Naive thymus-derived CD8-positive, alpha-beta T cell (primary cell): Measurements from ENCODE around the gene CLBA1. TPM values are rescaled to one million over a fixed set of nuclear protein-coding genes. Genes with fewer than 3 reads are reported as not detected.

Experiments
- ATAC-seq, 2 donors: fragments of 150-1000 bp; cut with Tn5 transposase in 1 of 2; sonication (Bioruptor Pico), chemical (Tn5 transposase) in 1 of 2; 1 replicate in 1 of 2; 2 replicates in 1 of 2; pipeline ENCODE4 v1.10.0; 2021; ENCODE audit warnings: mild to moderate bottlenecking in 2 of 2, moderate library complexity in 2 of 2
- POLR2A ChIA-PET: fragments of 350-600 bp; sonication (Branson Sonifier 250); formaldehyde crosslinking; loops from one replicate; lab custom pipeline; 2021; ENCODE audit warnings: antibody characterized with exemption; lab: Charles Lee
- DNase-seq, 10 donors: peaks; one replicate each; pipeline versions ENCODE4 v3.0.0 to v3.0.0-alpha.2; 2020 to 2022
- H3K27ac Mint-ChIP-seq, 10 donors: one replicate each; pipeline ENCODE4 v1.8.0; 2020 to 2022; ENCODE audit warnings: mild to moderate bottlenecking in 10 of 10, mixed read lengths in 10 of 10, moderate library complexity in 4 of 10, inconsistent platforms in 1 of 10
- H3K27me3 Mint-ChIP-seq, 5 donors: one replicate each; pipeline ENCODE4 v1.8.0; 2021 to 2022; ENCODE audit warnings: mixed read lengths in 5 of 5
- H3K36me3 Mint-ChIP-seq, 3 donors: one replicate each; pipeline ENCODE4 v1.8.0; 2020 to 2022; ENCODE audit warnings: mixed read lengths in 3 of 3, mild to moderate bottlenecking in 2 of 3, inconsistent platforms in 1 of 3
- H3K4me1 Mint-ChIP-seq, 4 donors: one replicate each; pipeline ENCODE4 v1.8.0; 2021 to 2022; ENCODE audit warnings: mixed read lengths in 4 of 4
- H3K4me3 Mint-ChIP-seq, 10 donors: one replicate each; pipeline ENCODE4 v1.8.0; 2020 to 2022; ENCODE audit warnings: mild to moderate bottlenecking in 10 of 10, mixed read lengths in 10 of 10, moderate library complexity in 6 of 10, inconsistent platforms in 1 of 10
- H3K9me3 Mint-ChIP-seq, 9 donors: one replicate each; pipeline ENCODE4 v1.8.0; 2020 to 2022; ENCODE audit warnings: mixed read lengths in 9 of 9, mild to moderate bottlenecking in 3 of 9, inconsistent platforms in 1 of 9, moderate library complexity in 1 of 9
- polyA plus RNA-seq, 3 donors: library from polyadenylated mRNA; unstranded; fragments of 300-500 nt; fragmentation: Illumina TruSeq; gene quantifications; one replicate each; pipeline ENCODE4 v1.2.3, GENCODE V29; 2021
- total RNA-seq, 8 experiments: library from RNA in 2 of 8; stranded (reverse) in 2 of 8; gene quantifications; one replicate each; pipeline ENCODE4 v1.2.3 and lab custom pipeline; 2021 to 2026

Gene CLBA1
- total and polyA plus RNA-seq, 5 experiments from 2014 or later, result 0.67 to 2.4 (median 2.0) TPM

DNA sequence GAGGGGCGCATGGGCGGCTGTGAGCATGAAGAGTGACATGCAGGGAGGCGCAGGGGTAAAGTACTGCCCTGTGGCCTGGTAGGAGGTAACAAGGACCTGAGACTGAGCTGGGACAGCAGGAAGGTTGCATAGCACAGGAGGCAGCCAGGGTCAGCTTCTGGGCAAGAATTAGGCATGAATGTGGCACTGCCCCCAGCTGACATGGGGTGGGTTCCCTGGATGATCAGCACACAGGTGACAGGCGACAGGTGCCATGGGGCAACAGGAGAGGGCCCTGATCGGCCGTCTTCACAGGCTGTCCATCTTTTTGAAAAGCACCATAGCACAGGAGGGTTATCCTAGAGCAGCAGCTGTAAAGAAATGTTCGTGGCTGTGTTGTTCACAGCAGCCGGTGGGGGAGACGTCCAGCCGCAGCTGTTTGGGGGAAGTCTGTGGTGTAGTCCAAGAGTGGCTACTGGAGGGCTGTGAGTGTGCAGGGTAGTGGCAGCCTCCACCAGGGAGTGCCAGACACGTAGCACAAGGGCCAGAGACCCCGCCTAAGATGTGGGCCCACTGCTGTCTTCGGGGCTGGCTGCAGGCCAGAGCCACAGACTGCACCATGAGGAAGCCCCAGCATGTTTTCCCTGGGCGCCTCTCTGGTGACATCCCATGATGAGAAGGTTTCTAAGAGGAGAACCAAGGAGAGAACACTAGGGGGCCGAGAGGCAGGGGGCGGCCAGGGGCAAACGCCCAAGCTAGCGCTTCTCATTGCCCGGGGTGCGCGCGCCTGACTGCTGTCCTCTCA, 8.4 kb downstream of the CLBA1 start:
- ATAC-seq (no peak), DNase-seq (no peak)
- no peaks in the 10 kb centered on the region for H3K36me3 Mint-ChIP-seq
- POLR2A ChIA-PET, result interaction anchor here (1.1 kb wide), 1 partner anchor 27 kb away, joined by 3 read pairs; the partner anchor contains the start of gene CDCA4
- H3K27ac Mint-ChIP-seq, result peak overlapping the region in 2 of 10 donors; percentile 49 to 50
- no peak overlapping the region for H3K4me3 Mint-ChIP-seq
- no peaks in the 10 kb centered on the region for H3K9me3 Mint-ChIP-seq
- no peaks in the 10 kb centered on the region for H3K27me3 Mint-ChIP-seq
- H3K4me1 Mint-ChIP-seq, result peaks cover 0 to 3% (median 0%) of the 10 kb centered on the region in 4 donors

DNA sequence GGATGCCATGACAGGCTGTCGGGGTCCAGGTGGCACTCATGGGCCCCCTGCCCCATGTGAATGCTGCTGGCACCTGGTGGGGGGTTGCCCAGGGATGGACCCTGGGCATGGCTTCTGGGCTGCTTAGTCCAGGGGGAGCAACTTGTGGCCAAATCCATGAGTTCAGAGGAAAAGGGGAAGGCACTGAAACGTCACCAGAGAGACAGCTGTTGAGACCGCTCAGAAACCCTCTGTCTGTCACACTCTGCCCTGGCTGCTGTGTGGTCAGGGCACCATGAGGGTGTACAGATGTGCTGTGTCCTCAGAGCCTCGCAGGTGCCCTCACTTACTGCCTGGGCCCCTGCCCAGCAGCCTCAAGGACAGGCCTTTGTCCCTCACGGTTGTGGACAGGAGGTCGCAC, 9.4 kb downstream of the CLBA1 start:
- peak overlapping the region in 2 of 10 donors; percentile 31 to 76 for H3K27ac Mint-ChIP-seq
- H3K9me3 Mint-ChIP-seq, result no peaks in the 10 kb centered on the region
- H3K4me3 Mint-ChIP-seq, result no peak overlapping the region
- no peaks in the 10 kb centered on the region for H3K36me3 Mint-ChIP-seq
- no peak for DNase-seq
- no peak for ATAC-seq
- POLR2A ChIA-PET, result no interaction called here
- H3K27me3 Mint-ChIP-seq, result no peaks in the 10 kb centered on the region
- peaks cover 0 to 3% (median 0%) of the 10 kb centered on the region in 4 donors for H3K4me1 Mint-ChIP-seq

DNA sequence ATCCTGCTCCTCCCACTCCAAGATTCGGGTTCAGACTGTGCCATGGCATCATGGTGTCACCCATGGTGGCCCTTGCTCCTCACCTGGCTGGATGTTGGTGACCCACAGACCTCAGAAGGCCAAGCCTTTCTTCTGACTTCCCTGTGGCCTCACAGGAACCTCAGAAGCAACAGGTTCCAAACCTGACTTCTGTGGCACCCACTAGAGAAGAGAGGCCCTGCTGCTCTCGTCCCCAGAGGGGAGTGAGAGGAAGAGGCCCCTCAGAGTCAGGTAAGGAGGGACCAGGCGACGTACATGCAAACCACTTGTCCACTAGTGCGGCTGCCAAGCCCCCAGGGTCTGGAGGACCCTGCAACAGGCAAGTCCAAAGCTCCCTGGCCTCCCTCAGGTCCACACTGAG, 10.4 kb downstream of the CLBA1 start:
- ATAC-seq (no peak), DNase-seq (no peak)
- H3K27ac Mint-ChIP-seq, result no peak overlapping the region
- H3K9me3 Mint-ChIP-seq, result no peaks in the 10 kb centered on the region
- H3K36me3 Mint-ChIP-seq, result no peaks in the 10 kb centered on the region
- POLR2A ChIA-PET, result no interaction called here
- peaks cover 0 to 3% (median 0%) of the 10 kb centered on the region in 4 donors for H3K4me1 Mint-ChIP-seq
- H3K4me3 Mint-ChIP-seq, result no peak overlapping the region
- no peaks in the 10 kb centered on the region for H3K27me3 Mint-ChIP-seq

GRCh38 chr14:104996483-104996882, 10.9 kb downstream of the CLBA1 start:
- Mint-ChIP-seq H3K27me3 (no peaks in the 10 kb centered on the region), H3K4me1 (peaks cover 0 to 3% (median 0%) of the 10 kb centered on the region in 4 donors), H3K27ac (no peak overlapping the region), H3K4me3 (no peak overlapping the region), H3K36me3 (no peaks in the 10 kb centered on the region), H3K9me3 (no peaks in the 10 kb centered on the region)
- ATAC-seq, result no peak
- POLR2A ChIA-PET, result no interaction called here
- no peak for DNase-seq

DNA sequence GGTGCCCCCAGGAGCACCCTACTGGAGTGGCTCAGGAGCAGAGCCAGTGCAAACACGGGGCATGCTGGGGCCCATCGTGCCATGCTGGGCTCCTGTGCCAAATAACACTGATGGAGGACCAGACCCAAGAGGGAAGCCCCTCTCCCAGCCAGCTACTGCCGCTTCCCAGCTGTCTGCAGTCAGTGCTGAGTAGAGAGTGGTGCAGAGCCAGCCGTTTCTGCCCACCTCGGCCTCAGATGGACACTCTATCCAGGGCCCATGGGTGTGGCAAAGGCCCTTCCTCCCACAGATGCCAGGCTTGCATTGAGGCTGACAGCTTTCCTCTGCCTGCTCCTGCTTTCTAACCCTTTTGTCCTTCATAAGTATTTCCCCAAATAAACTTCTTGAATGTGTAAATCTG, 13.2 kb downstream of the CLBA1 start:
- Mint-ChIP-seq H3K4me1 (no peaks in the 10 kb centered on the region), H3K36me3 (no peaks in the 10 kb centered on the region), H3K4me3 (no peak overlapping the region), H3K27me3 (no peaks in the 10 kb centered on the region), H3K9me3 (no peaks in the 10 kb centered on the region), H3K27ac (no peak overlapping the region)
- DNase-seq (no peak), ATAC-seq (no peak)
- POLR2A ChIA-PET, result no interaction called here

DNA sequence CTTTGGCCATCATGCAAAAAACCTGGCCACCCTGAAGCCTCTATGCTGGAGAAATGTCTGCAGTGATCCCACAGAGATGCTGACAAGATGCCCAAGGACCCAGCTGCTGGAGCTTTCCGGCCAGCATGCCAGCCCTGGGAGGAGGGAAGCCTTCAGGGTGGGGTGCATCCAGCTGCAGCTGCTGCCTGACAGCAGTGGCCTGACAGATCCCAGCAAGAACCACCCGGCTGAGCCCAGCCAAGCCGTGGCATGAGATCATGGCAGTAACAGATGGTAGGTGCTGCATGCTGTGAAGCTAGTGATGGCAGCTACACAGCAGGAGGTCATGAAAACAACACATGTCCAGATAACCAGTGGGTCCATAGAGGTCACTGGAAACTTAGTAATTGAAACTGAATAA, 13.8 kb downstream of the CLBA1 start:
- ATAC-seq, result no peak
- Mint-ChIP-seq H3K36me3 (no peaks in the 10 kb centered on the region), H3K9me3 (no peaks in the 10 kb centered on the region), H3K27me3 (no peaks in the 10 kb centered on the region), H3K4me1 (no peaks in the 10 kb centered on the region), H3K27ac (no peak overlapping the region), H3K4me3 (no peak overlapping the region)
- no peak for DNase-seq
- POLR2A ChIA-PET, result no interaction called here

- DNase-seq (no peak), ATAC-seq (no peak)
- peaks cover 0 to 19% (median 4%) of the 10 kb centered on the region in 3 donors for H3K36me3 Mint-ChIP-seq
- H3K4me3 Mint-ChIP-seq, result no peak overlapping the region
- no peak overlapping the region for H3K27ac Mint-ChIP-seq
- no peaks in the 10 kb centered on the region for H3K9me3 Mint-ChIP-seq
- POLR2A ChIA-PET, result no interaction called here
- H3K27me3 Mint-ChIP-seq, result no peaks in the 10 kb centered on the region
- H3K4me1 Mint-ChIP-seq, result no peaks in the 10 kb centered on the region
These were observed 19.8 kb downstream of the CLBA1 start for GRCh38 chr14:105005329-105005928.

DNA sequence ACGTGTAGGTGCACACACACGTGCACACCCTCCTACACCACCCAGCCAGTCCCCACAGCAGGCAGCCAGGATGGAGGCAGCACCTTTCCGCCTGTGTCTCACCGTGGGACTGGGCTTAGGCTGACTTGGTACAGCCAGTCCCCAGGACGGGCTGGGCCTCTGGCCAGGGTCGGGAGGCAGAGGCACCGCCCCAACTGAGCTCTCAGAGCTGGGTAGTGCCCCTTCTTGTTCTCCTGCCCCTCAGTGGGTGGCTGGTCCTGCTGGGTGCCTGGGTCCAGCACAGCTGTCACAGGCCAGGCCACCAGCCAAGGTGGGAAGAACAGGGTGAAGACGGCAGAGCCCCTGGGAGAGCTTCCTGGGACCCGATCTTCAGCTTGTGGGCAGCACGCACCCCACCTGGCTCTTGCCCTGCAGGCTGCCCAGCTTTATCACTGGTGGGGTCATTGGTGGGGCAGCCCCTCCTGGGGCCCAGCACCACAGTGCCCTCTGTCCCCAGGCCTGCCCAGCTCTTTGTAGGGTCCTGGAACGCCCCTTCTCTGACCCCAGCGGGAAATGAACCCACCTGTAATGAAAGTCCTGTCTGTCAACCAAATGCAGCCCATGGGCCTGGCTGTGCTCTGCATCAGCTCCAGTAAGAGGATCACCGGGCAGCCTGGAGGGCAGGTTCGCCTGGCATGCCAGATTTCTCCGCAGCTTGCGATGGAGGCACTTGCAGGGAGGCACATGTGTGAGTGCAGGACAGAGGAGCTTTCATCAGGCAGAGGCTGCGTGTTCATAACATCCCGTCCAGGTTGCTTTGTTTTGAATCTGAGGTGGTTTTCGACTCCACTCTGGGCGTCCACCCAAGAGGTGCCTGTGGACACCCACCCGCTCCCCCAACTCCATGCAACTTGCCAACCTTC, 20.6 kb downstream of the CLBA1 start:
- DNase-seq, result no peak
- H3K27ac Mint-ChIP-seq, result peak overlapping the region in 2 of 10 donors; percentile 62 to 74
- H3K4me1 Mint-ChIP-seq, result no peaks in the 10 kb centered on the region
- H3K36me3 Mint-ChIP-seq, result peaks cover 0 to 25% (median 4%) of the 10 kb centered on the region in 3 donors
- ATAC-seq, result no peak
- H3K4me3 Mint-ChIP-seq, result no peak overlapping the region
- H3K27me3 Mint-ChIP-seq, result no peaks in the 10 kb centered on the region
- H3K9me3 Mint-ChIP-seq, result no peaks in the 10 kb centered on the region
- POLR2A ChIA-PET, result no interaction called here

DNA sequence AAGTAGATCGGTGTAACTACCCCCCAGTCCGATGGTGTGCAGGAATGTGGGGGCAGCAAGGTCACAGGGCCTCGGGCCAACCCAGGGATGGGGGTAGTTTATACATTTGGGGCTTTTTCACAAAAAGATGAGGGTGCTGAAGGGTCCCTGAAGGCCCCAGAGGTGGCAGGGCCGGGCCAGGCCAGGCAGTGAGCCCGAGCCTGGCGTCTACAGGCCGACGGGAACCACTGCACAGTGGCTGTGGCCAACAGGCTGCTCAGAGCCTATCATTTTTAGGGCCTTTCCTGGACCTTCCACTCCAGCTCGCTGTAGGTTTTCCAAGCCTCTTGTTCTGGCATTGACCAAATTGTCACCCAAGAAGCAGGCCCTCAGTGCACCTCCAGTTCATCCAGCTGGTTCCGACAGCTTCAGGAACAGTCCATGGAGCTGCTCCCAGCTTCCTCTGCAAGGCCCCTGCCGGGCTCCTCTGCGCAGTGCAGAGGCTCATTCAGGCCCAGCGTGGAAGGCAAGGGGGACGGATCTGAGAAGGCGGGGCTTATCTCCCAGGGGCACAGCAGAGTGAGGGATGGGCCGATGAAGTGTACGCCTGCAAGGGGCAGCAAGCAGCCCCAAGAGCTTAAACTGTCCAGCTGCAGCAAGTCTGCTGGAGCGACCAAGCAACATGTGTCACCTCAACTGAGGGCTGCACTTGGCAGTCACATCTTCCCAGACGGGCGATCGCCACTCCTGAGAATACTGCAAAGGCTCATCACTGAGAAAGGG, 21.4 kb downstream of the CLBA1 start:
- peaks cover 0 to under 1% (median 0%) of the 10 kb centered on the region in 4 donors for H3K4me1 Mint-ChIP-seq
- POLR2A ChIA-PET, result no interaction called here
- H3K9me3 Mint-ChIP-seq, result no peaks in the 10 kb centered on the region

DNA sequence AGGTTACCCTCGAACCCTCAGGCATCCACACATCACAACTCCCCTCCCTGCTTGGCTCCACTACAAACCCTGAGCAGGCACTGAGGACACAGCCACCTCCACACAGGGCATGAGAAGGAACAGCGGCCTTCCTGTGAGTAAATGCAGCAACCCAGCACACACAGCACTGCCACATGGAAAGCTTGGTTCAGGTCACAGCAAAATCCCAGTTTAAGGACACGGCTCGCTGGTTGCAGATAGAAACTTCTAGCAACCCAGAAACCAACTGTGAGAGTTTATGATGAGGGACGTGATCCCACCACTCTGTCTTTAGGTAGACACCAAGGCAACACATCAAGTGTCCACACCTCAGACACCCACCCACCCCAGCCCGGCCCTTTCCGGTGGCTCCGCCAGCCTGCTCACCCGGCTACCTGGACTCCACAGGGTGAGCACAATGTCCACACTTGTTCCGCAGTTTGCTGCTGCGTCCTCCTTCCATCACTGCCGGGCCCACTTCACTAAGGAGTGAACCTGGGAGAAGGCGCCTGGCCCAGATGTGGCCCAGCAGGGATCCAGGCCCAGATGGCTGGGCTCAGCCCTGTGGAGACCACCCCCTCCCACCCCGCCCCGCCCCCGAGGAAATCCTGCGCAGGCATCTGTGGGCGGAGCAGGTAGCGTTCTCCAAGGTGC, 22.1 kb downstream of the CLBA1 start:
- H3K9me3 Mint-ChIP-seq, result no peaks in the 10 kb centered on the region
- H3K4me1 Mint-ChIP-seq, result peaks cover 0 to 6% (median 3%) of the 10 kb centered on the region in 4 donors
- no peak overlapping the region for H3K4me3 Mint-ChIP-seq
- ATAC-seq (no peak), DNase-seq (no peak)
- H3K27ac Mint-ChIP-seq, result peak overlapping the region in 2 of 10 donors; percentile 24 to 65
- no peaks in the 10 kb centered on the region for H3K27me3 Mint-ChIP-seq
- H3K36me3 Mint-ChIP-seq, result peaks cover 0 to 33% (median 4%) of the 10 kb centered on the region in 3 donors
- POLR2A ChIA-PET, result no interaction called here

More for the DNA sequence above, 21.4 kb downstream of the CLBA1 start:
- DNase-seq (no peak), ATAC-seq (no peak)
- H3K27ac Mint-ChIP-seq, result peak overlapping the region in 2 of 10 donors; percentile 24 to 74
- no peak overlapping the region for H3K4me3 Mint-ChIP-seq
- H3K36me3 Mint-ChIP-seq, result peaks cover 0 to 33% (median 4%) of the 10 kb centered on the region in 3 donors
- no peaks in the 10 kb centered on the region for H3K27me3 Mint-ChIP-seq

- H3K27me3 Mint-ChIP-seq, result no peaks in the 10 kb centered on the region
- H3K36me3 Mint-ChIP-seq, result peaks cover 0 to 33% (median 4%) of the 10 kb centered on the region in 3 donors
- POLR2A ChIA-PET, result interaction anchor here (1.4 kb wide), 1 partner anchor 25 kb away, joined by 3 read pairs; the partner anchor contains the start of gene CLBA1
- H3K4me3 Mint-ChIP-seq, result no peak overlapping the region
- H3K4me1 Mint-ChIP-seq, result peaks cover 5 to 25% (median 18%) of the 10 kb centered on the region in 4 donors
- DNase-seq (no peak), ATAC-seq (no peak)
- no peaks in the 10 kb centered on the region for H3K9me3 Mint-ChIP-seq
- H3K27ac Mint-ChIP-seq, result peak overlapping the region in 2 of 10 donors; percentile 40 to 48
These were observed 24.5 kb downstream of the CLBA1 start for GRCh38 chr14:105010106-105010505.
